ENCODE results near the gene MORC1.

GRCh38 chr3:108959017-108959416 lies 158.9 kb downstream of the MORC1 start:
- no peak for TF ChIP-seq CTCF (IDR thresholded peaks at IDR 0.05)
- no peak for TF ChIP-seq POLR2A (IDR thresholded peaks at IDR 0.05)

Measured in adrenal gland (tissue), 5 donors.